H1 (cell line): ENCODE data around the gene LDB1. TPM values are rescaled to one million over a fixed set of nuclear protein-coding genes. Genes with fewer than 3 reads are reported as not detected.

ENCODE experiments used
- CTCF ChIA-PET: fragments of 300-600 bp; sonication (Branson Sonifier 250); formaldehyde crosslinking; loops from one replicate; lab custom pipeline; 2021; ENCODE audit not compliant: partially characterized antibody; lab: Charles Lee
- POLR2A ChIA-PET: fragments of 300-600 bp; sonication (Branson Sonifier 250); formaldehyde crosslinking; loops from one replicate; lab custom pipeline; 2021; ENCODE audit warnings: inconsistent platforms; ENCODE audit not compliant: partially characterized antibody; lab: Charles Lee
- DNase-seq, 2 experiments: peaks; one replicate each; pipeline versions ENCODE4 v3.0.0 to v3.0.0-alpha.2; 2010 to 2022; ENCODE audit warnings: low spot score in 2 of 2, low read depth in 1 of 2, mixed read lengths in 1 of 2
- FAIRE-seq: peaks from 2 replicates; lab custom pipeline; 2011; peaks lifted over from hg19 to GRCh38; lab: Jason Lieb, UNC
- H2AFZ ChIP-seq: 2 replicates; pipeline ENCODE4 v1.8.1; 2012; ENCODE audit warnings: low read length, inconsistent platforms
- H2AK5ac ChIP-seq: 2 replicates; pipeline ENCODE4 v1.6.1; 2013; ENCODE audit warnings: low read depth, low read length
- H2BK120ac ChIP-seq: replicated peaks from 2 replicates; pipeline ENCODE3; 2013; ENCODE audit warnings: low read depth, low read length, inconsistent platforms
- H2BK12ac ChIP-seq: 2 replicates; pipeline ENCODE4 v1.6.1; 2013; ENCODE audit warnings: low read depth, low read length
- H2BK15ac ChIP-seq: 2 replicates; pipeline ENCODE4 v1.6.1; 2013; ENCODE audit warnings: low read length
- H2BK20ac ChIP-seq: 2 replicates; pipeline ENCODE4 v1.6.1; 2013; ENCODE audit warnings: low read length
- H2BK5ac ChIP-seq: 2 replicates; pipeline ENCODE4 v1.6.1; 2013; ENCODE audit warnings: low read depth, low read length
- H3K14ac ChIP-seq: 2 replicates; pipeline ENCODE4 v1.6.1; 2013; ENCODE audit warnings: inconsistent platforms; ENCODE audit not compliant: insufficient read length
- H3K18ac ChIP-seq: 2 replicates; pipeline ENCODE4 v1.6.1; 2013; ENCODE audit warnings: low read length; ENCODE audit errors: extremely low read depth
- H3K23ac ChIP-seq: 2 replicates; pipeline ENCODE4 v1.6.1; 2013; ENCODE audit warnings: inconsistent platforms; ENCODE audit not compliant: insufficient read length
- H3K23me2 ChIP-seq: 2 replicates; pipeline ENCODE4 v1.6.1; 2013; ENCODE audit warnings: low read depth, low read length
- H3K27ac ChIP-seq: 2 replicates; pipeline ENCODE4 v1.6.1; 2011; ENCODE audit warnings: low read depth, low read length, inconsistent platforms
- H3K27me3 ChIP-seq, 4 experiments: replicated peaks in 1 of 4; 1 replicate in 1 of 4; 2 replicates in 3 of 4; pipeline versions ENCODE4 v1.6.1 to v1.8.1; 2011 to 2013; ENCODE audit warnings: low read length in 3 of 4, mild to moderate bottlenecking in 3 of 4, inconsistent platforms in 2 of 4, mixed read lengths in 2 of 4, moderate library complexity in 1 of 4; ENCODE audit not compliant: control insufficient read depth in 3 of 4, insufficient read depth in 3 of 4; ENCODE audit errors: extremely low read depth in 1 of 4
- H3K36me3 ChIP-seq, 4 experiments: 2 replicates each; pipeline versions ENCODE4 v1.6.1 to v1.8.1; 2011 to 2013; ENCODE audit warnings: mild to moderate bottlenecking in 4 of 4, low read length in 3 of 4, moderate library complexity in 2 of 4, control low read depth in 1 of 4, inconsistent platforms in 1 of 4; ENCODE audit not compliant: insufficient read depth in 4 of 4, control insufficient read depth in 2 of 4
- H3K4ac ChIP-seq: replicated peaks from 2 replicates; pipeline ENCODE3; 2013; ENCODE audit warnings: low read length, low read depth, mixed read lengths, inconsistent platforms; ENCODE audit not compliant: insufficient read length
- H3K4me1 ChIP-seq, 4 experiments: replicated peaks in 1 of 4; 1 replicate in 1 of 4; 2 replicates in 3 of 4; pipeline versions ENCODE4 v1.6.1 to v1.8.1; 2011 to 2013; ENCODE audit warnings: low read length in 3 of 4, inconsistent platforms in 2 of 4, mixed read lengths in 1 of 4; ENCODE audit not compliant: insufficient read depth in 4 of 4, control insufficient read depth in 3 of 4
- H3K4me2 ChIP-seq, 2 experiments: 2 replicates each; pipeline versions ENCODE4 v1.6.1 to v1.8.1; 2011 to 2013; ENCODE audit warnings: low read depth in 2 of 2, low read length in 2 of 2, control low read depth in 1 of 2, inconsistent platforms in 1 of 2, mild to moderate bottlenecking in 1 of 2; ENCODE audit not compliant: insufficient read depth in 1 of 2
- H3K4me3 ChIP-seq, 4 experiments: fragments of 200-600, 300-600 bp in 1 of 4; sonication (generic), shearing (Covaris generic), sonication (Bioruptor Twin) in 1 of 4; 2 replicates each; pipeline versions ENCODE4 v1.5.1 to v1.8.1; 2011 to 2016; ENCODE audit warnings: low read length in 4 of 4, low read depth in 3 of 4, control low read depth in 2 of 4, inconsistent platforms in 2 of 4, mild to moderate bottlenecking in 2 of 4, mixed read lengths in 1 of 4, moderate library complexity in 1 of 4; ENCODE audit not compliant: insufficient read depth in 2 of 4; ENCODE audit errors: extremely low read depth in 1 of 4
- H3K56ac ChIP-seq: replicated peaks from 2 replicates; pipeline ENCODE3; 2013; ENCODE audit warnings: low read depth, mild to moderate bottlenecking, mixed read lengths, low read length, inconsistent platforms; ENCODE audit not compliant: insufficient read length
- H3K79me1 ChIP-seq: 2 replicates; pipeline ENCODE4 v1.6.1; 2013; ENCODE audit warnings: low read depth, low read length, control low read depth
- H3K79me2 ChIP-seq, 2 experiments: 2 replicates each; pipeline versions ENCODE4 v1.6.1 to v1.8.1; 2012 to 2013; ENCODE audit warnings: low read length in 2 of 2, mild to moderate bottlenecking in 2 of 2, inconsistent platforms in 1 of 2; ENCODE audit not compliant: insufficient read depth in 2 of 2, control insufficient read depth in 1 of 2
- H3K9ac ChIP-seq, 4 experiments: replicated peaks in 1 of 4; 1 replicate in 1 of 4; 2 replicates in 3 of 4; pipeline versions ENCODE4 v1.6.1 to v1.8.1; 2011 to 2013; ENCODE audit warnings: low read depth in 3 of 4, low read length in 3 of 4, control low read depth in 2 of 4, mild to moderate bottlenecking in 2 of 4, moderate library complexity in 2 of 4, inconsistent platforms in 1 of 4; ENCODE audit errors: extremely low read depth in 1 of 4
- H3K9me3 ChIP-seq, 2 experiments: 2 replicates each; pipeline versions ENCODE4 v1.6.1 to v1.8.1; 2012 to 2013; ENCODE audit warnings: mild to moderate bottlenecking in 2 of 2, moderate library complexity in 2 of 2, control low read depth in 1 of 2, inconsistent platforms in 1 of 2, low read depth in 1 of 2, low read length in 1 of 2, mixed read lengths in 1 of 2; ENCODE audit not compliant: insufficient read depth in 2 of 2
- H4K20me1 ChIP-seq, 2 experiments: replicated peaks in 1 of 2; 2 replicates each; pipeline versions ENCODE3 to v1.8.1; 2011 to 2013; ENCODE audit warnings: inconsistent platforms in 2 of 2, low read length in 2 of 2, mild to moderate bottlenecking in 1 of 2; ENCODE audit not compliant: insufficient read depth in 2 of 2, control insufficient read depth in 1 of 2
- H4K5ac ChIP-seq: 2 replicates; pipeline ENCODE4 v1.6.1; 2013; ENCODE audit warnings: low read length, low read depth, mixed read lengths, inconsistent platforms; ENCODE audit not compliant: insufficient read length
- H4K8ac ChIP-seq: 2 replicates; pipeline ENCODE4 v1.8.0; 2013; ENCODE audit warnings: mild to moderate bottlenecking, moderate library complexity, low read length, inconsistent platforms; ENCODE audit not compliant: insufficient read depth; ENCODE audit errors: extremely low read depth
- H4K91ac ChIP-seq: replicated peaks from 2 replicates; pipeline ENCODE3; 2013; ENCODE audit warnings: low read length, mixed read lengths, inconsistent platforms; ENCODE audit not compliant: insufficient read length
- CTBP2 ChIP-seq: IDR thresholded peaks from 2 replicates; pipeline ENCODE4 v1.7.0; 2011; ENCODE audit warnings: borderline replicate concordance, mild to moderate bottlenecking, moderate library complexity, mixed read lengths, low read length; ENCODE audit not compliant: insufficient read depth, insufficient read length
- JUND ChIP-seq: IDR thresholded peaks from 2 replicates; pipeline ENCODE4 v1.6.1; 2011; ENCODE audit warnings: mild to moderate bottlenecking, improper control_type of control experiment, low read length
- KDM5A ChIP-seq: fragments of 200-600 bp; IDR thresholded peaks from 2 replicates; pipeline ENCODE4 v1.7.1; 2012; ENCODE audit warnings: mild to moderate bottlenecking, low read length, inconsistent platforms, mixed read lengths
- PHF8 ChIP-seq: fragments of 200-600 bp; sonication (generic); conservative IDR thresholded peaks from 2 replicates; pipeline ENCODE4 v1.7.1; 2012; ENCODE audit warnings: low read depth, mild to moderate bottlenecking, inconsistent platforms, low read length, moderate library complexity
- POLR2AphosphoS5 ChIP-seq: IDR thresholded peaks from 2 replicates; pipeline ENCODE4 v1.6.1; 2011; ENCODE audit warnings: low read depth, low read length
- TAF7 ChIP-seq: optimal IDR thresholded peaks from 2 replicates; pipeline ENCODE3; 2011; ENCODE audit warnings: low read depth, mild to moderate bottlenecking, inconsistent platforms, low read length, moderate library complexity, borderline replicate concordance
- TEAD4 ChIP-seq: IDR thresholded peaks from 2 replicates; pipeline ENCODE4 v1.6.1; 2012; ENCODE audit warnings: low read depth, low read length, inconsistent platforms, mixed read lengths
- WGBS, 2 experiments: shearing (Covaris generic) in 1 of 2; methylation state at CpG; one replicate each; pipeline versions ENCODE4 v1.1.6 to v1.1.7; 2013 to 2015; ENCODE audit warnings: low lambda C conversion rate in 2 of 2, mixed read lengths in 2 of 2, inconsistent platforms in 1 of 2, low coverage in 1 of 2, missing lambda C conversion rate in 1 of 2; ENCODE audit not compliant: insufficient replicate concordance in 2 of 2, insufficient coverage in 1 of 2, insufficient read length in 1 of 2; ENCODE audit errors: extremely low coverage in 1 of 2, missing lambda C conversion rate in 1 of 2; 5-methylcytosine and 5-hydroxymethylcytosine counted together
- polyA plus RNA-seq, 7 experiments: library from polyadenylated mRNA; depleted of rRNA in 3 of 7; stranded (reverse) in 5 of 7; unstranded in 2 of 7; fragments of >200 nt in 5 of 7; fragments of 200-250 nt in 2 of 7; gene quantifications; 1 replicate in 5 of 7; 2 replicates in 1 of 7; 4 replicates in 1 of 7; pipeline versions ENCODE4 v1.2.1 to v1.2.3, GENCODE V29; 2011 to 2013; ENCODE audit warnings: missing spikeins in 2 of 7, mixed read lengths in 2 of 7
- total RNA-seq: library from RNA; stranded (reverse); fragmentation: NEBNext Ultra II Directional; extraction: Animal tissue kit (Norgen Biotek cat#: 25700); gene quantifications from 2 replicates; pipeline ENCODE4 v1.2.1, GENCODE V29; 2021

LDB1 gene
- total and polyA plus RNA-seq, 2 of the 8 experiments (the other 6 are each of a cell fraction or from before 2014, with no cell fraction given) = 88.4 to 138 TPM

DNA sequence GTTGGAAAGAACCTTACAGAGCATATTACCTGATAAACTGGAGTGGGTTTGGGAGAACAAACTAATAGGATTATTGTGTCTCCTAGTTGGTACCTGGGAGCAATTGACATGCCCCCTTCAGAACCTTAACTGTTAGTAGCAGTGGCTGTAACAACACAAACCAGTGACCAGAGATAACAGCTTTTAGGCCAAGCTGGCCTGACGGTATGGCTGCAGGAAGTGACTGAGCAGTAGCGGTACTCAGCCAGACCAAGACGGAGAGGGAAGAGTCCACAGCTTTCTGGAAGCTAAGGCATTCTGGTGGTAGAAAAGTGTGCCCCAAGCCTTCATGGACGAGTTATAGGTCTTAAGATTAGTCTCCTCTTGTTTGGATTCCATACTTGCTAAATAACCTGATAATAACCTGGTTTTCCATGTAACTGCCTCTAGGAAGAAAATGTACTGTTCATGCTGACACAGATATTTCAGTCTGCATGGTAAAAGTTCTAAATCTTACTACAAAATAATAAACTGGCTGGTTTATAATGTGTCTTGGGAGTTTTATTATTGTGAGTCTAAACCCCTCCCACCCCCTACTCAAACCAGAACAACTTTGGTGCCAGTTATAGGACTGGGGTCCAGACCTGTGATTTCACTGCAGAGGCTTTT, 43.3 kb upstream of the LDB1 start:
- POLR2A ChIA-PET = interaction anchor here (1.1 to 12.6 kb wide), 4 partner anchors 10 to 62 kb away, joined by 3 to 217 read pairs (median 4); partner anchors contain the start of gene NOLC1
- Histone ChIP-seq H3K4me1 (peaks cover 0 to 4% (median 0%) of the 10 kb centered on the region in 4 experiments; a peak in 1 of 7 replicates), H2BK20ac (no peak overlapping the region), H2BK15ac (no peak overlapping the region), H2AK5ac (no peak overlapping the region), H3K4me2 (0 out of 4 replicates have a peak overlapping the region, but pooled peaks of 1 of the 2 experiments have one; percentile 31), H3K9ac (no peak overlapping the region; a peak in 1 of 7 replicates), H3K27me3 (no peaks in the 10 kb centered on the region), H3K79me2 (no peaks in the 10 kb centered on the region; a peak in 1 of 4 replicates), H4K5ac (no peak overlapping the region), H2BK5ac (no peak overlapping the region), H3K23me2 (no peaks in the 10 kb centered on the region), H4K20me1 (peaks cover 2 to 11% of the 10 kb centered on the region in 2 experiments), H3K36me3 (peaks cover 33 to 52% (median 43%) of the 10 kb centered on the region in 4 experiments), H3K4ac (no peak overlapping the region), H3K27ac (no peak overlapping the region), H3K14ac (no peak overlapping the region), H3K56ac (no peak overlapping the region), H3K79me1 (no peaks in the 10 kb centered on the region), H3K18ac (no peak overlapping the region), H2BK120ac (no peak overlapping the region), H4K91ac (no peak overlapping the region), H3K23ac (no peak overlapping the region), H2AFZ (no peak overlapping the region), H3K4me3 (peak overlapping the region in 1 of 4 experiments; percentile 5; a peak in 1 of 8 replicates), H3K9me3 (no peaks in the 10 kb centered on the region), H2BK12ac (no peak overlapping the region), H4K8ac (no peak overlapping the region)
- FAIRE-seq (no peak), DNase-seq (no peak)
- CTCF ChIA-PET = interaction anchor here (0.8 to 1.7 kb wide), 2 partner anchors 14 to 68 kb away, joined by 3 to 4 read pairs; no protein-coding TSS in a partner anchor
- 93% methylated on average over 4 of the region's 4 CpGs; no CpG with 5 or more reads in 1 of the 2 experiments for WGBS, 2 experiments
- no peak for TF ChIP-seq TEAD4
- TF ChIP-seq CTBP2 = no peak
- no peak for TF ChIP-seq JUND
- TF ChIP-seq KDM5A = no peak
- no peak for TF ChIP-seq PHF8
- TF ChIP-seq POLR2AphosphoS5 = peak; percentile 61
- TF ChIP-seq TAF7 = peak; percentile 15
